Stimulated activated CD8-positive, alpha-beta memory T cell treated with anti-CD3 and anti-CD28 coated beads, Interleukin-7, amount 100 ng/mL, for 24 hours (primary cell): ENCODE measurements around the gene TBX21.

Source experiments
- DNase-seq: peaks from one replicate; pipeline ENCODE4 v3.0.0-alpha.2; 2020; ENCODE audit warnings: low read depth

TBX21 gene

DNA sequence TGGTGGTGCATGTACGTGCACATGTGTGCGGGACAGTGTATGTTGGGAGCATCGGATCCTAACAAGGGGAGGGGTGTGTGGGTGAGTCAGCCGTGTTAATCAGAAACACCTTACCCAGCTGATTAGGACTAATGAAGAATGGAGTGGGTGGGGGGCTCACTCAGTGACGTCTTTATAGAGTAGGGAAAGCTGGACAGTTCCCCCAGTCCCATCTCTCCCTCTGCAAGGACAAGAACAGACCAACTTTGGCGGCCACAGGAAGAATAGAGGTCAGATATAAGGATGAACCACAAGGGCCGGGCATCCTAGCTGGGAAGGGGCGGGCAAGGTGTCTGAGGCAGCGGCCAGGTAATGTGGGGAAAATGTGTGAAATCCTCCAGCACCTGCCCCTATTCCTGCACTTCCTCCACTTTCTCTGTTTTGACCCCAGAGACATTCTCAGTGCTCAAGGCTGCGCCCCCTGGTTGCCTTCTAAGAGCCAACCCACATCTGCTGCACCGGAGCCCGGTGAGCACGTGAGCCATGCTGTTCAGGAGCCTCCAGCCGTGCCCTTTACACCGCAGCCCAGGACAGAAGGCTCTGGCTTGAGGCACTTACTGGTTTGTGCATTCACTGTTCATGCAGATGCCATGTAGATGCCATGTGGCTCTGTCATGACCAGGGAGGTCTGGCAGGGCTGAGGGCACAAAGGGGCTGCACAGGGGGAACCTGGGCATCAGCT, 18.9 kb upstream of the TBX21 start:
- DNase-seq, result no peak

DNA sequence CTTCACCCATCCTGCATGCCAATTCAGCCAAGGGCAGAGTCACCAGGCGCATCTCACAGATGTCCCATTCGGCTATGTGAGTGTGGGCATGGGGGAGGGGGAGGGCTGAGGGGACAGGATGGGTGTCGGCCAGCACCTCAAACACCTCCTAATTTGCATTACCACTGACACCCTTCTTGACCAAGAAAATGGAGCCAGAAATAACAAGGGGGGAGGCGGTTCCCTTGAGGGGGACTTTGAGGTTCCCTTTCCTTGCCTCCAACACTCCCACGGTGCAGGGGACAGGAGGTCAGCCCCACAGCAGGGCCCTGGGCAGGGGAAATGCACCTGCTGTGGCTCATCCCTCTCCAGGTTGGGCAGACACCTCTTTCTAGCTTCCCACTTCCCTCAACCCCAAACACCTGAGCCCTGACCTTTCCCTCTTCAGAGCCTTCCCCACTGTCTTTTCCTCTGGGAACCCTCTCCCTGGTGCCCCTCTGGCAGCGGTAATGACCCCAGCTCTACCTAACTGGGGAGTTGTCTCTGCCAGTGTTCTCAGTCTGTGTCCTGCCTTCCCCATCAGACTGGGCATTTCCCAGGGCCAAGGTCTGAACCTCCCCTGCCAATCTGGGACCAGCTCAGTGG, 18.2 kb upstream of the TBX21 start:
- no peak for DNase-seq

DNA sequence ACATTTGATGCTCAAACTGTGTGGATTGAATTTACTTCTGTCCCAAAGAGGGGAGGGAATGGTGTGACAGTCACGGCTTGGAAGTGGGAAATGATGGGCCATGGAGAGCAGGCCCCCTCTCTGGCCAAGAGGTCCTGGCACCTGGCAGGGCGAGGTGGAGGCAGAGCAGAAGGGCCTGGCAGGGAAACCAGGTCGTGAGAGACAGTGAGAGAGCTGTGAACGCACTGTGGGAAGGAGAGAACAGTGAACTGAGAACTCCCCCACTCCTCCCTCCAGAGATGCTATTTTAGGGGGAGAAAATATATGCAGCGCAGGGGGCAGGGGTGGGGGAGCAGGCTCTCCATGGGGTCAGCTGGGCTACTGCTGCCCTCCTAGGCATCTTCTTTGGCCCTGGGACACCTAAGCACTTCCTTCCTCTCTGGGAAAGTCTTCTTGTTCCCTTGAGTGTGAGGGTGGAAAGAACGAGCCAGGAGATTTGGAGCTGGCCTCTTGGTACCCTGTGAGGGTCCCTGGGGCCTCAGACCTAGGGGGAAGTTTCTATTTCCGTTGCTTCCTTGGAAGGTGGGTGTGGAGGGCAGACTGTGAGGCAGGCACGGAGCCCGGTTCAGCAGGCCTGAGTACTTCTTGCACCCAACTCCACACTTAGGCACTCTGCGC, 17.2 kb upstream of the TBX21 start:
- DNase-seq, result no peak

DNA sequence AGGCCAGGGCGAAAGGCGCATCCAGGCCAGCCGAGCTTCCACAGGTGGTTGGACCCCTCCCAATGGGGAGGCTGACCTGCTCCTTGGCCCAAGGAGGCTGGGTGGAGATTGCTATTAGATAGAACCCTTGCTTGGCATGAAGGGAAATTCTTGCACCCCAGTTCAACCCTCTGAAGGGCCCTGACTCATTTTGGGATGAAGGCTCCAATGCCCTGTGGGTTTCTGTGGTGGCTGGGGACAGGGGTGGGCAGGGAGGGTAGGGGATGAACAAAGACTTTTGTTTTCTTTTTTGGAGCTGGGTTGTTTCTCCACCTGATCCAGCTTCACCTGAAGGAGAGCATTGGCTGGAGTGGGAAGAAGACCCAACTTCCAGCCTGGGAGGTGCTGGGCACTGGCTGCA, 16.7 kb upstream of the TBX21 start:
- DNase-seq, result no peak

DNA sequence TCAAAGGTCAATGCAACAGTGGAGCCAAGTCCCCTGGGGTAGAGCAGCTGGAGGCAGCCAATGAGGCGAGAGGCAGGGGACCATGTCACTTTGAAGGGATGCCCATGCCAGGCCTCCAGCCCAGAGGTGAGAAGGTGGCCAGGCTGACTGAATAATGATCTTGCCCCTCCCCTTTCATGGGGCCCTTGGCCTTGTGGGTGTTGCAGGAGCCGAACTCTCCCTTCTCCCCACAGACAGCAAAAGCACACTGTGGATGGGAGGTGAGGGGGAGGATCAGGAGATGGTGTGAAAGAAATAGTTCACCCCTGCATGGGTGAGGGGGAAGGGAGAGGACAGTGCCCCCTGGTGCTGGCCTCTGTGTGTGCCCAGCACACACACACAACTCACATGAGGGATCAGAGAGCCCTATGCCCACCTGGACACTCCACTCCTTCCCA, 15.8 kb upstream of the TBX21 start:
- no peak for DNase-seq

DNA sequence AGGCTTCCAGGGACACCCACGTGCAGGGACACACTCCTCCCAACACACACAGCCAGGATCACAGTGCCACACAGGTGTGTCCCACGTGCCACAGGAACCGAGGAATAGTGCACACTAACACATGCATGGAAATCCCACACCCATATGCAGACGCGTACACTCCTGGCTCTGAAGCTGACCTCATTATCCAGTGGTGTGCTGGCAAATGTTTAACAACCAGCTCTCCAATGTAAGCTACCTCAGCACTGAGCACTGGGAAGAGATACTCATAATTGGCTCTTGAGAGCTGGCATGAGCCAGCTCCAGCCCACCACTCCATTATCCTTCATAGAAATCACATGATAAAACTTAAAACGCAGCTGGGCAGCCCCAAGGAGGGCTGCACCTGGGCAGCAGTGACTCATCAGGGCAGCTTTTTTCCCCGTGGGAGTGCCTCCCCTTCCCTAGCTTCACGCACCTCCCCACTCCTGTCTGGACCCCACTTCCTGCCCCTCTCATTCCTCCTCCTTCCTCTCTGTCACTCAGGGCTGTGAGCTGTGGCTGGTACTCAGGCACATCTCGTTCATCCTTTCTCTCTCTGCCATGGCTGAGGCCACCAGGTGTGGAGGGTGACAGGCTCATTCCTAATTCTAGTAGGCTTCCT, 14.9 kb upstream of the TBX21 start:
- no peak for DNase-seq

DNA sequence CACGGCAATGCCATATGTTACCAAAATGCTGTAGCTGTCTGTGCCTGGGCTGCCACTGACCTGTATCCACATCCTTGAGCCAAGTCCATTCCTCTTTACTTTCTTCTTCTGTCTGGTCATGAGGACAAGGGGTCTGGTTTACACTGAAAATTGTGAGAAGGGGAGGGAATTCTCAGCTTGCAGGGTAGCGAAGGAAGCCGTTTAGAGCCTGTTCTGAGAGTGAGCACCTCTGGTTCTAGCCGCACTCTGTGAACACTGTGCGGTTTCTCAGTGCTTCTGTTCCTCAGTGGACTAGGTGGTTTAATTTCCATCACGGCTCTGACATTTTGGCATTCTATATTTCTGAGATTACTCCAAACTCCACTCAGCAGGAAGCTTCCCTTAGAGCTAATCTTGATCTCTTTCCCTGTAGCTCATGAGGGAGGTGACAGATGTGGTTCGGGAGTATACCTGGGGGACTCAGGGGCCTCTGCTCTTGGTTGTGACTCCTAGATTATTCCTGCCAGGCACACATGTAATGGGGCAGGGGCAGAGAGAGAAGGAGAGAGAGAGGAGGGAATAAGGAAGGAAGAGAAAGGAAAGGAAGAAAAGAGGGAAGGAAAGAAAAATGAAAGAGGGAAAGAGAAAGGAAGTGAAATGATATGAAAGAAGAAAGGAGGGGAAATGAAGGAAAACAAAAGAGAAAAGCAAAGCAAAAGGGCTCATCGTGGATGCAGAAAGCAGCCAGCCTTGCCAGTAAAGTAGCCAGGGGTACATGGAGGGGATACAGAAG, 14.2 kb upstream of the TBX21 start:
- DNase-seq, result no peak

DNA sequence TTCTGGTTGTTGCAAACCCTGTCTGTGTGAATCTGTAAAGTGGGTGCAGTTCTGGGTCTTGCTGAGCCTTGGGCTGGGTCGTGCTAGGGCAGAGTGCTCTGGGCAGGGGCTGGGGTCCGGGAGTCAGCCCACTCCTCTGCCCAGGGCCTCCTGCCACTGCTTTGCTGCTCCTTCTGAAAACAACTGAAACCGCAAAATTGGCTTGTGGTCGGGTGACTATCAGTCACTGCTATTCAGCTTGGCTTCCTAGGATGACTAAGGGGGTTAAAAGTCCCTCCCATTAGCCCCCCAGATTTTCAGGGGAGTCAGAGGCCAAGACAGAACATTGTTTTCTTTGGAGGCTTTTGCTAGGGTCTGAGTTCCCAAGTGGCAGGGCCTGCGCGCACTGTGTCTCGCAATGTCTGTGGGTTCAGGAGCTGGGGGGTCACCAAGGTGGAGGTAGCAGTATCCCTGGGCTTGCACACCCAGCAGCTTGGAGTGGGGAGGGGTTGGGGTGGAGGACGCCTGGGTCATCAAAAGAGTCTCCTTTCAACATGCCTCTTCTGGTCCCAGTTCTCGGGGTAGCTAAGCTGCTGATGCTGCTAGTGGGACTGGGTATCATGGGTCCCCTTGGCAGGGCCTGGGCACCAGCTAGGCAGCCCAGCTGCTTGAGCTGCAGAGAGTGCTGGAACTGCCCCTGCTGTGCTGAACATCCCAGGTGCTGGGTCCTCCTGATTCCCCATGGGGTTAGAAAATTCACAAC, 13.5 kb upstream of the TBX21 start:
- peak; percentile 61 for DNase-seq

DNA sequence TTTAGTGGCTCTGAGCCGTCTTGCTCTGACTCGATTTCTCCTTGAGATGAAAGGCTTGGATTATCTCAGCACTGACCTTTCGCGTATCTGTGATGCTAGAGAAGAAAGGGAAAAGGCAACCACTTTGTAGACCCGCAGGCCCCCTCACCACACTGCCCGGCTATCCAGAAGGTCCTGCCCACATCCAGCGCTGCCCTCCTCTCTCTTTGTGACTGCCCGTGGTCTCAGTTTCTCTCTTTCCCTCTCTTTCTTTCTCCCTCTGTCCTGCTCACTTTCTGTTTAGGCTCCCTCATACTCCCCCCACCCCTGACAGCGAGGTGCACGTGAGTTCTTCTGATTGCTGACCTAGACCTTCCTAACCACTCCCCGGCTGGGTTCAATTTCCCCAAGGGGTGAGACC, 12.8 kb upstream of the TBX21 start:
- no peak for DNase-seq

DNA sequence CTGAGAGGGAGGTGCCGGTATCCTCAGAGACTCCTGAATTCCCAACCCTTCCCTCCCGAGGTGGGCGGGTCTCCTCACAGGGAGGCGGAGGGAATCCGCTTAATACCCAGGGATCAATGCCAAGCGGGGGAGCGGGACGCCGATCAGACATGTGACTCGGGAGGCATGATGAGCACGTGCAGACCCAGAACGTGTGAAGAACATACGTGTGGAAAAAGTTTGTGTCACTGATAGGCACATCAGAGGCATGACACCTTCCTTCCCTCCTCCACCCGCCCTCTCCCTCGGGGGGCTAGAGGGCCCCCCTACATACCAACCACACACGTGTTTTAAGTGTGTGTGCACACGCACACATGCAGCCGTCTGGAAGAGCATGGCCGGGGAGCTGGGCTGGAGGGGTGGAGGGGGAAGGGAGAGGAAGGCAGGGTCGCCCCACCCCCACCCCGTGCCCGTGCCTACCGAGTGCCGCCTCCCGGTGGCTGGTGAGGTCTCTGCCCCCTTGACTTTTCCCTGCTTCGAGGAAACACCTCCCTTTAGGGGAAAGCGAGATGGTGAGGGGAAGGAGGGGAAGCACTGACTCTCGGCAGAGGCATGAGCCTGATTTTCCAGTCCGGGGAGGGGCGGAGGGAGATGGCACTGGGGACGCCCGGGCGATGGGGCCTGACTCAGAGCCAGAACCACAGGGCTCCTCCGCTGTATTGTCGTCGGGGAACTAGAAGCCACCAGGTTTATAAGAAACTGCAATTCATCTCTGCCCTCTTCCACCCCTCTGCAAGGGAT, 12.1 kb upstream of the TBX21 start:
- peak; percentile 88 for DNase-seq

DNA sequence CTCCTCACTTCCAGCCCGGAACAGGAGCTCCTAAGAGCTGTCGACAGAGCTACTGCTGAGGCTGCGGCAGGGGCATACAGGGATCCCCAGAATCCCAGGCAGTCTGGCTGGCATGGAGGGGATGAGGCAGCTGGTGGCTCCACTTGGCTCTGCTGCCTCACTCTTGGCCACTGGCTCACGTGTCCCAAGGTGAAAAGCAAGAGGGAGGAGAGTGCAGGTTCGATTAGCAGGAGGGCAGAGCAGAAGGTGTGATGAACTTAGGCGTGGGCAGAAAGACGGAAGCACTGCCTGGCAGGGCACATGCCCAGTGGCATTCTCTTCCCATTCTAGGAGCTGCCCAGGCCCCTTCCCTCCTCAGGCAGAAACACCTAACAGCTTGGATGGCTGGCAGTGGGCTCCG, 11.3 kb upstream of the TBX21 start:
- DNase-seq, result no peak

DNA sequence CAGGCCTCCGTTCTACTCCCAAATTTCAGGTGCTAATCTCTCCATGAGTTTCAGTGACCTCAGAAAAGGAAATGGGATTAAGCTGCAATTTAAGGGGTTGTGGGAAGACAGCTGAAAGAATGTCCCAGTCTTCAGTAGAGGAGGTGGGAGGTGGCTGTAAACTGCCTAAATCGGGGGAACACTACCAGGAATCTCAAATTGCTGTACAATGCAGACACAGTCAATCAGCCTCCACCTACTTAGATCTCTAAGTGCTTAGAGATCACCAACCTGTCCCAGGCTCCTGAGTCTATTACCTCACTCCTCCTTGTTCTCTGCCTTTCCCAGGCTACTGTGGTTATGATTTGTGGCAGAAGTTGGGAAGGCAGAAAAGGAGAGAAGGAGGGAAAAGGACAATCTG, 8.3 kb upstream of the TBX21 start:
- no peak for DNase-seq

DNA sequence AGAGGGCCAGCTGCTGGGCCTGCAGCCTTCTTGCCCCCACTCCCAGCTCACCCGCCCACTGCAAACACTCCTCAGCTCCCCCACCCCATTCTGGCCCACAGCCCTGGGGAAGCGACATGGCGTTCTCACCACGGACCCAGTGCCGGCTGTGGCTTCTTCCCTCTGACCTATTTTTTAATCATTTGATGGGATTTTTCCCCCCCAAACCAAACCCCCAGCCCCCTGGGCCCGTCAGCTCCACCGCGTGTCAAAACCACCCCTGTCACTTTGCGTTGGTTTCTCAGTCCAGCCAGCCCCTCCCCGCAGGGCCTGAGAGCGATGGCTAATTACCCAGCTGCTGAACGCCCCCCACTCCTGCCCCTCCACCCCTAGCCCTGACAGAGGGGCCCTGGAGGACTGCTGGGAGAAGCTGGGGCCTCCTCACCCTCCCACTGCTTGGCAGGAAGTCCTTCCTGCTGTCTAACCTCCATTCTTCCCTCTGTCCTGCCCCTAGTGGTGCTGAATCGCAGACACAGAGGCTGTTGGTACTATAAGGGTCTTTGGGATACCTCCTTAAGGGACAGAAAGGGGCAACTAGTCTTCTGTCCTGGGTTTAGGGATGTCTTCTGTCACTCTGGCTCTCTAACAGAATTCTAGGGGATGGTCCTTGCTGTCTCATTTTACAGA, 7.5 kb upstream of the TBX21 start:
- DNase-seq, result no peak

DNA sequence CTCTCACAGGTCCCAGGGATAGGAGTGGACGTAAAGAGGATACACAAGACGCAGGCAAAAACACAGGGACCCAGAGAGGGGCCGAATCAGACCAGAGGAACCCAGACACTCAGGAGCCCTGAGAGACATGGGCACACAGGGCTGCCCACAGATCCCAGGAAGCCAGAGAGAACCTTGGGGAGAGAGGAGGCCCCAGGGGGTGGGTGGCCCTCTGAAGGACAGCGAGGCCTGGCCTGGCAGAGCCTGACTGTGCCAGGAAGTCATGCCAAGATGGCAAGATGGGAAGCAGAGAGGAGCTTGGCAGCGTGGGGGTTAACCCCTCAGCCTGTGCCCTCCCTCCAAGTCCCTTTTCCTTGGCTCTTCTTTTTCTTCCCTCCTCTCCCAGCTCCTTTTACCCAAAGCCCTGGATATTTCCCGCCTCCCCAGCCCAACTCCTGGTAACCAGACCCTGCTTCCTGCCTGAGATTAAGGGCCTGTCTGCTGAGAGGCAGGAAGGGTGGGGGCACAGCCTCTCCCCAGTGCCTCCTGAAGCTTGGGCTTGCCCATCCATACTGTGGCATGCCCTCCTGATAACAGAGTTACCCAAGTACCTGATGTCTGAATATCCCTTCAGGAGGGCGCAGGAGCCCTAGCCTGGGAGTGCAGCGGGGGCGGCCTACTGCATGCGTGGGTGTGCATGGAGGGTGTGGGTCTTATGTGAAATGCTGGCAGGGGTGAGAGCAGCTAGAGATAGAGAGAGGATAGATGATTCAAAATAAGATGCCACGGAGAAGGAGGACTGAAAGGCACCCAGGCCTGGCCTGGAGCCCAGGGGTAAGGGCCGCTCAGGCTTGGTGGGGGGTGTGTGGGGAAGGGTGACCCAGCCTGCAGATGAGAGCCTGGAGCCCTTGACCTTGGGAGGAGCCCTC, 6.0 kb upstream of the TBX21 start:
- no peak for DNase-seq

DNA sequence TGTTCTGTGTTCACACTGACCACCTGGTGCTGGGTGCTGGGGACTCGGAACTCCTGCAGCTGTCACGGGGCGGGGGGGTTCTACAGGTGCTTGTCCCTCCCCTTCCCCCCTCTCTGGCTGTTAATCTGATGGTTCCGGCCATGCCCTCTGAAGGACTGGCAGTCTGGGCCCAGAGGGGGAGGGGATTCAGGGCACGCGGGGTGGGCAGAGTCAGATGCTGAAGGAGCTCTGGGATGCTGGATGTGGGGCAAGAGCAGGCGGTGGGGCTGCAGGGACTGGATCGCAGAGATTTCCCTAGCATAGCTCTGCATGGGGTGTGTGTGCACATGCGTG, 5.4 kb upstream of the TBX21 start:
- DNase-seq, result no peak

DNA sequence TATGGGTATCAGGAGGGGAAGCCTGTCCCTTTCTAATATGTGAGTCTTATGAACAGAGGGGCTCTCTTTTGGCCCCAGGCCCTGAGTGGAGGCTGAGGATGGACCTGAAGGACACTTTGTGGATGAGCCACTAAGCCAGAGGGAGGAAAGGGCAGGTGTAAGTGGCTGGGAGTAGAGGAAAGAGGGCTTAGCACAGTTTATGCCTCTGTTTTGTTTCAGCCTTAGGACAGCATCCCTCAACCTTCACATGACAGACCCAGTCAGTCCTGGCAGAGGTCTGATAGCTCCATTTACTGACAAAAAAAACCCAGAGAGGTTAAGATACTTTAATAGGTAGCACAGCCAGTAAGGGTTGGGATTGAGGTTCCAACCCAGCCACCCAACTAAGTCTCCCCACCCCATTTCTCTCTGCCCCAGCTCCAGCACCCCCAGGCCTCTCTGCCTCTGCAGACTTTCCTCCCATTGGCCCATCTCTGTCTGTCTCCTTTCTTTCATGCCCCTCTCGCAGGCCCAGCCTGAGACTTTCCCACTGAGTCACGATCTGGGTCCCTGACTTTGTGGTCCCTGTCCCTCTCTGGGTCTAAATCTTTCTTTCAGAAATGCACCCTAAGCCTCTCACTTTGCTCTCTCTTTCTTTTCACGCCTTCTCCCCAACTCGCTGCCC, 4.7 kb upstream of the TBX21 start:
- no peak for DNase-seq

DNA sequence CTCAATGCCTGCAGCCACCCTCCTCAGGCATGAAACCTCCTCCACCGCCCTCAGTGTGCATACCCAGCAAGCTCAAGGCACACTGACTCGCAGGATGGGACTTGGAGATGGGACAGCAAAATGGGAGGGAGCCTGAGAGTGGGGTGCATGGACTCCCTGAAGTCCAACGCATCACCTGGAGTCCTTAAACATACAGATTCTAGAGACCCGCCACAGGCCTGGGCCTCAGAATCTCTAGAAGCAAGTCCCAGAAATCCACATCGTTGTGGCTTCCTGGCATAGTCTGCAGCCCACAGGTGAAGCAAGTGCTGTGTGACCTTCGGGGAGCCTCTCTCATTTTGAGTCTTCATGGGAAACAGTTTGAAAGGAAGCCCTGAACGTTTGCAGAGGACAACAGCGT, 3.6 kb upstream of the TBX21 start:
- no peak for DNase-seq

DNA sequence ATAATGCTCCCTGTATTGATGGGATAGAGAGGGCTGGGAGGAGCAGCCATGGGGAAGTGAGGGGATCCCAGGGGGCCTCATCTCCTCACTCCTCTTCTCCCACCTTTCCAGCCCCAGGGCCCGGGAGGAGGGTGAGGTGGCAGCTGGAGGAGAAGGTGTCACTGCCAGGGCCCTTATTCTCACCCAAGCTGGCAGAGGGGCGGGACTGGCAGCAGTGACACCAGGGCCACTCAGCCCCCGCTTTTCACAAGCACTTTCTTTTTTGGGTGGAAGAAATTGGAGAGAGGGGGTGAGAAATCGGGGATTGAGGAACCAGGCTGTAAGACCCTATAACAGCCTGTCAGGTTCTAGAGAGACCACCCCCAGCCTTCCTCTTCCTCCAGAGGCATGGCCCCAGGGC, 2.4 kb upstream of the TBX21 start:
- DNase-seq, result no peak

DNA sequence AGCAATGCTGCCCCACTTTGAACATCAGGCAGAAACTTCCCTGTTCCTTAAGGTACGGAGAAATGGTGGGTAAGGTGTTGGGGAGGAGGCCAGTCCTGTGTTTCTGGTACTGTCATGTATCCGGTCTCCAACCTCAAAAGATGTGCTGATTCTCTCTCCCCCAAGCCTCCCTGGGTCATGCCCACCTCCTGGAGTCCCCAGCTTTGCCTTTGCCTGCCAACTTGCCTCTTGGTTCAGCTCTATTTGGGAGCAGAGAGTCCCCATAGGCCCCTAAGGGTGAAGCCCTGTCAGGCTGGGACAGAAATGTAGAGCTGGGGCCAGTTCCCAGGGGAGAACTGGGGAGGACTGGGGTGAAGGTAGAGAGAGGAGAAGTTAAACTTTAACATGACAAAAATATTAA, 1.6 kb upstream of the TBX21 start:
- no peak for DNase-seq
